T-helper 2 cell treated with Interferon-gamma antibody and Interleukin-4, amounts not matched to agents 100 ng/mL and 5 ng/mL, for 36 hours (primary cell): ENCODE results near the gene ZNF701. TPM values are rescaled to one million over a fixed set of nuclear protein-coding genes. Genes with fewer than 3 reads are reported as not detected.
"Not testable (repeated sequence)": the region's sequence is repeated elsewhere in the genome, so short reads cannot be mapped to it uniquely, and the experiment has no call there.

Experiments used
- intact Hi-C: fragments of 100-400 bp; cut with micrococcal nuclease; formaldehyde crosslinking; loops from one replicate; pipeline ENCODE4 v1.15.1; 2023
- total RNA-seq: library from RNA; stranded (reverse); gene quantifications from 2 replicates; pipeline ENCODE4 v1.2.3, GENCODE V29; 2022

ZNF701 gene
- total RNA-seq, 1 donor from 2014 or later: 23.7 TPM

GRCh38 chr19:52561611-52562010 lies 8.5 kb upstream of the ZNF701 start:
- intact Hi-C loops: not testable (repeated sequence)

- intact Hi-C loops: no loop called here
These were observed 4.0 kb upstream of the ZNF701 start for GRCh38 chr19:52566121-52566520.

- intact Hi-C loops: no loop called here
These were observed 3.5 kb upstream of the ZNF701 start for GRCh38 chr19:52566588-52566987.

- intact Hi-C loops: no loop called here
These were observed 2.2 kb upstream of the ZNF701 start for GRCh38 chr19:52567921-52568320.

GRCh38 chr19:52569638-52569999 lies 468 bp upstream of the ZNF701 start:
- intact Hi-C loops: not testable (repeated sequence)

GRCh38 chr19:52584736-52585440 lies 14.8 kb downstream of the ZNF701 start:
- intact Hi-C loops: no loop called here

- intact Hi-C loops: no loop called here
These were observed 15.5 kb downstream of the ZNF701 start for GRCh38 chr19:52585604-52586003.

- intact Hi-C loops: no loop called here
These were observed 20.6 kb downstream of the ZNF701 start for GRCh38 chr19:52590728-52591127.

GRCh38 chr19:52592301-52592700 lies 22.2 kb downstream of the ZNF701 start:
- intact Hi-C loops: no loop called here

- intact Hi-C loops: not testable (repeated sequence)
These were observed 23.4 kb downstream of the ZNF701 start for GRCh38 chr19:52593441-52593840.

GRCh38 chr19:52599241-52599640 lies 29.2 kb downstream of the ZNF701 start:
- intact Hi-C loops: no loop called here

GRCh38 chr19:52600639-52601024 lies 30.5 kb downstream of the ZNF701 start:
- intact Hi-C loops: loop anchor here (1.0 to 2.0 kb wide), 4 partner anchors 30 to 90 kb away; partner anchors contain the start of genes ZNF701, ZNF808 and ZNF83

- intact Hi-C loops: loop anchor here (1.0 to 2.0 kb wide), 4 partner anchors 31 to 89 kb away; partner anchors contain the start of genes ZNF701, ZNF808 and ZNF83
These were observed 31.2 kb downstream of the ZNF701 start for GRCh38 chr19:52601025-52601973.

GRCh38 chr19:52601974-52602366 lies 31.9 kb downstream of the ZNF701 start:
- intact Hi-C loops: loop anchor here (1.0 to 2.0 kb wide), 4 partner anchors 32 to 88 kb away; partner anchors contain the start of genes ZNF701, ZNF808 and ZNF83

GRCh38 chr19:52602941-52603340 lies 32.9 kb downstream of the ZNF701 start:
- intact Hi-C loops: no loop called here

GRCh38 chr19:52603558-52604207 lies 33.6 kb downstream of the ZNF701 start:
- intact Hi-C loops: no loop called here

GRCh38 chr19:52613299-52613906 lies 43.3 kb downstream of the ZNF701 start:
- intact Hi-C loops: no loop called here

- intact Hi-C loops: no loop called here
These were observed 51.3 kb downstream of the ZNF701 start for GRCh38 chr19:52621376-52621775.

- intact Hi-C loops: no loop called here
These were observed 52.2 kb downstream of the ZNF701 start for GRCh38 chr19:52622261-52622660.

GRCh38 chr19:52626915-52627314 lies 56.8 kb downstream of the ZNF701 start:
- intact Hi-C loops: no loop called here

- intact Hi-C loops: not testable (repeated sequence)
These were observed 57.4 kb downstream of the ZNF701 start for GRCh38 chr19:52627441-52627840.
